ENCODE data around the gene MAPK4.

MAPK4 gene

GRCh38 chr18:50687491-50687890 is 127.6 kb downstream of the MAPK4 start:
- no peak overlapping the region for H3K4me3 ChIP-seq (ENCODE audit: control insufficient read depth, low read depth, low read length)
- no peak for TF ChIP-seq CTCF (conservative IDR thresholded peaks at IDR 0.05; ENCODE audit: control insufficient read depth, insufficient read depth, low read depth, low read length)
- DNase-seq (ENCODE audit: low read depth), result no peak

GRCh38 chr18:50689578-50689977 is 129.7 kb downstream of the MAPK4 start:
- DNase-seq (ENCODE audit: low read depth), result no peak
- no peak overlapping the region for H3K4me3 ChIP-seq (ENCODE audit: control insufficient read depth, low read depth, low read length)
- TF ChIP-seq CTCF (conservative IDR thresholded peaks at IDR 0.05; ENCODE audit: control insufficient read depth, insufficient read depth, low read depth, low read length), result no peak

GRCh38 chr18:50694147-50694546 is 134.3 kb downstream of the MAPK4 start:
- DNase-seq (ENCODE audit: low read depth), result no peak
- TF ChIP-seq CTCF (conservative IDR thresholded peaks at IDR 0.05; ENCODE audit: control insufficient read depth, insufficient read depth, low read depth, low read length), result no peak

GRCh38 chr18:50695431-50696176 is 135.7 kb downstream of the MAPK4 start:
- TF ChIP-seq CTCF (conservative IDR thresholded peaks at IDR 0.05; ENCODE audit: control insufficient read depth, insufficient read depth, low read depth, low read length), result no peak
- DNase-seq (ENCODE audit: low read depth), result no peak
- H3K4me3 ChIP-seq (ENCODE audit: control insufficient read depth, low read depth, low read length), result no peak overlapping the region

More at GRCh38 chr18:50694147-50694546, 134.3 kb downstream of the MAPK4 start:
- H3K4me3 ChIP-seq (ENCODE audit: control insufficient read depth, low read depth, low read length), result no peak overlapping the region

- no peak overlapping the region for H3K4me3 ChIP-seq (ENCODE audit: control insufficient read depth, low read depth, low read length)
- DNase-seq (ENCODE audit: low read depth), result no peak
- no peak for TF ChIP-seq CTCF (conservative IDR thresholded peaks at IDR 0.05; ENCODE audit: control insufficient read depth, insufficient read depth, low read depth, low read length)
These were observed 136.5 kb downstream of the MAPK4 start for GRCh38 chr18:50696436-50696835.

- no peak for DNase-seq (ENCODE audit: low read depth)
- TF ChIP-seq CTCF (conservative IDR thresholded peaks at IDR 0.05; ENCODE audit: control insufficient read depth, insufficient read depth, low read depth, low read length), result no peak
- H3K4me3 ChIP-seq (ENCODE audit: control insufficient read depth, low read depth, low read length), result no peak overlapping the region
These were observed 137.0 kb downstream of the MAPK4 start for GRCh38 chr18:50696929-50697328.
